ENCODE data around the gene ATP2B1. TPM values are rescaled to one million over a fixed set of nuclear protein-coding genes. Genes with fewer than 3 reads are reported as not detected.
A peak's percentile ranks its signal among the peaks of the same experiment; 100 is the strongest.

The ATP2B1 gene
- total and polyA plus RNA-seq, 2 of the 13 experiments (the other 11 are each of a cell fraction or from before 2014, with no cell fraction given): 12.1 to 60.2 TPM

DNA sequence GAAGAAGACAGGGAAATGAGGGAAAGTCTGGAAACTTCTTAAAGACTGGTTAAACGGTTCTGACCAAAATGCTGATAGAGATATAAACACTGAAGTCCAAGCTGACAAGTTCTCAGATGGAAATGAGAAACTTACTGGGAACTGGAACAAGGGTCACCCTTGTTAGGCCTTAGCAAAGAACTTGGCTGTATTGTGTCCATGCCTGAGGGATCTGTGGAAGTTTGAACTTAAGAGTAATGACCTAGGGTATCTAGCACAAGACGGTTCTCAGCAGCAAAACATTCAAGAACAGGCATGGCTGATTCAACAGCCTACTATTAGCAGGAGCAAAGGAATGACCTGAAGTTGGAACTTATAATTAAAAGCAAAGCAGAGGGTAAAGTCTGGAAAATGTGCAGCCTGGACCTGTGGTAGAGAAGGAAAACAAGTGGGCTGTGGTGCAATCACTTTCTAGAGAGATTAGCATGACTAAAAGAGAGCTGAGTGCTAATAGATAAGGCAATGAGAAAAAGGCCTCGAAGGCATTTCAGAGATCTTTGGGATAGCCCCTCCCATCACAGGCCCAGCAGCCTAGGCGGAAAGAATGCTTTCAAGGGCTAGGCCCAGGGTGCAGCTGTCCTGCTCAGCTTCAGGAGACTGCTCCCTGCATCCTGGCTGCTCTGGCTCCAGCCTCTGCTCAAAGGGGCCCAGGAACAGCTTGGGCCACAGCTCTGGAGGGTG lies 60.3 kb downstream of the ATP2B1 start (continued):
- TF ChIP-seq NCOR1 (IDR thresholded peaks at IDR 0.05; ENCODE audit: borderline replicate concordance, low read length) (no peak), POLR2A (IDR thresholded peaks at IDR 0.05; ENCODE audit: insufficient read depth in 1 of 2, low read depth in 2 of 2, low read length in 2 of 2) (no peak), PPARG (CRISPR knock-in tag; conservative IDR thresholded peaks at IDR 0.05) (no peak), ISL2 (CRISPR knock-in tag; IDR thresholded peaks at IDR 0.05) (0 out of 2 replicates have a peak, but pooled peaks have one; percentile 32), BCL6 (CRISPR knock-in tag; IDR thresholded peaks at IDR 0.05) (peak; percentile 64), NFATC3 (CRISPR knock-in tag; IDR thresholded peaks at IDR 0.05) (no peak), CC2D1A (CRISPR knock-in tag; IDR thresholded peaks at IDR 0.05) (no peak), NFKB2 (CRISPR knock-in tag; IDR thresholded peaks at IDR 0.05; ENCODE audit: borderline replicate concordance) (no peak)
- TF ChIP-seq, protein P1, sequence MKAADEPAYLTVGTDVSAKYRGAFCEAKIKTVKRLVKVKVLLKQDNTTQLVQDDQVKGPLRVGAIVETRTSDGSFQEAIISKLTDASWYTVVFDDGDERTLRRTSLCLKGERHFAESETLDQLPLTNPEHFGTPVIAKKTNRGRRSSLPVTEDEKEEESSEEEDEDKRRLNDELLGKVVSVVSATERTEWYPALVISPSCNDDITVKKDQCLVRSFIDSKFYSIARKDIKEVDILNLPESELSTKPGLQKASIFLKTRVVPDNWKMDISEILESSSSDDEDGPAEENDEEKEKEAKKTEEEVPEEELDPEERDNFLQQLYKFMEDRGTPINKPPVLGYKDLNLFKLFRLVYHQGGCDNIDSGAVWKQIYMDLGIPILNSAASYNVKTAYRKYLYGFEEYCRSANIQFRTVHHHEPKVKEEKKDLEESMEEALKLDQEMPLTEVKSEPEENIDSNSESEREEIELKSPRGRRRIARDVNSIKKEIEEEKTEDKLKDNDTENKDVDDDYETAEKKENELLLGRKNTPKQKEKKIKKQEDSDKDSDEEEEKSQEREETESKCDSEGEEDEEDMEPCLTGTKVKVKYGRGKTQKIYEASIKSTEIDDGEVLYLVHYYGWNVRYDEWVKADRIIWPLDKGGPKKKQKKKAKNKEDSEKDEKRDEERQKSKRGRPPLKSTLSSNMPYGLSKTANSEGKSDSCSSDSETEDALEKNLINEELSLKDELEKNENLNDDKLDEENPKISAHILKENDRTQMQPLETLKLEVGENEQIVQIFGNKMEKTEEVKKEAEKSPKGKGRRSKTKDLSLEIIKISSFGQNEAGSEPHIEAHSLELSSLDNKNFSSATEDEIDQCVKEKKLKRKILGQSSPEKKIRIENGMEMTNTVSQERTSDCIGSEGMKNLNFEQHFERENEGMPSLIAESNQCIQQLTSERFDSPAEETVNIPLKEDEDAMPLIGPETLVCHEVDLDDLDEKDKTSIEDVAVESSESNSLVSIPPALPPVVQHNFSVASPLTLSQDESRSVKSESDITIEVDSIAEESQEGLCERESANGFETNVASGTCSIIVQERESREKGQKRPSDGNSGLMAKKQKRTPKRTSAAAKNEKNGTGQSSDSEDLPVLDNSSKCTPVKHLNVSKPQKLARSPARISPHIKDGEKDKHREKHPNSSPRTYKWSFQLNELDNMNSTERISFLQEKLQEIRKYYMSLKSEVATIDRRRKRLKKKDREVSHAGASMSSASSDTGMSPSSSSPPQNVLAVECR (CRISPR knock-in tag; IDR thresholded peaks at IDR 0.05; ENCODE audit: borderline replicate concordance): peak; percentile 15; the same call in 1 of the 2 replicates
- TF ChIP-seq, protein P2, sequence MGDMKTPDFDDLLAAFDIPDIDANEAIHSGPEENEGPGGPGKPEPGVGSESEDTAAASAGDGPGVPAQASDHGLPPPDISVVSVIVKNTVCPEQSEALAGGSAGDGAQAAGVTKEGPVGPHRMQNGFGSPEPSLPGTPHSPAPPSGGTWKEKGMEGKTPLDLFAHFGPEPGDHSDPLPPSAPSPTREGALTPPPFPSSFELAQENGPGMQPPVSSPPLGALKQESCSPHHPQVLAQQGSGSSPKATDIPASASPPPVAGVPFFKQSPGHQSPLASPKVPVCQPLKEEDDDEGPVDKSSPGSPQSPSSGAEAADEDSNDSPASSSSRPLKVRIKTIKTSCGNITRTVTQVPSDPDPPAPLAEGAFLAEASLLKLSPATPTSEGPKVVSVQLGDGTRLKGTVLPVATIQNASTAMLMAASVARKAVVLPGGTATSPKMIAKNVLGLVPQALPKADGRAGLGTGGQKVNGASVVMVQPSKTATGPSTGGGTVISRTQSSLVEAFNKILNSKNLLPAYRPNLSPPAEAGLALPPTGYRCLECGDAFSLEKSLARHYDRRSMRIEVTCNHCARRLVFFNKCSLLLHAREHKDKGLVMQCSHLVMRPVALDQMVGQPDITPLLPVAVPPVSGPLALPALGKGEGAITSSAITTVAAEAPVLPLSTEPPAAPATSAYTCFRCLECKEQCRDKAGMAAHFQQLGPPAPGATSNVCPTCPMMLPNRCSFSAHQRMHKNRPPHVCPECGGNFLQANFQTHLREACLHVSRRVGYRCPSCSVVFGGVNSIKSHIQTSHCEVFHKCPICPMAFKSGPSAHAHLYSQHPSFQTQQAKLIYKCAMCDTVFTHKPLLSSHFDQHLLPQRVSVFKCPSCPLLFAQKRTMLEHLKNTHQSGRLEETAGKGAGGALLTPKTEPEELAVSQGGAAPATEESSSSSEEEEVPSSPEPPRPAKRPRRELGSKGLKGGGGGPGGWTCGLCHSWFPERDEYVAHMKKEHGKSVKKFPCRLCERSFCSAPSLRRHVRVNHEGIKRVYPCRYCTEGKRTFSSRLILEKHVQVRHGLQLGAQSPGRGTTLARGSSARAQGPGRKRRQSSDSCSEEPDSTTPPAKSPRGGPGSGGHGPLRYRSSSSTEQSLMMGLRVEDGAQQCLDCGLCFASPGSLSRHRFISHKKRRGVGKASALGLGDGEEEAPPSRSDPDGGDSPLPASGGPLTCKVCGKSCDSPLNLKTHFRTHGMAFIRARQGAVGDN (CRISPR knock-in tag; IDR thresholded peaks at IDR 0.05): peak; percentile 59
- TF ChIP-seq, protein P3, sequence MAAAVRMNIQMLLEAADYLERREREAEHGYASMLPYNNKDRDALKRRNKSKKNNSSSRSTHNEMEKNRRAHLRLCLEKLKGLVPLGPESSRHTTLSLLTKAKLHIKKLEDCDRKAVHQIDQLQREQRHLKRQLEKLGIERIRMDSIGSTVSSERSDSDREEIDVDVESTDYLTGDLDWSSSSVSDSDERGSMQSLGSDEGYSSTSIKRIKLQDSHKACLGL (CRISPR knock-in tag; IDR thresholded peaks at IDR 0.05): no peak
- TF ChIP-seq, protein P4, sequence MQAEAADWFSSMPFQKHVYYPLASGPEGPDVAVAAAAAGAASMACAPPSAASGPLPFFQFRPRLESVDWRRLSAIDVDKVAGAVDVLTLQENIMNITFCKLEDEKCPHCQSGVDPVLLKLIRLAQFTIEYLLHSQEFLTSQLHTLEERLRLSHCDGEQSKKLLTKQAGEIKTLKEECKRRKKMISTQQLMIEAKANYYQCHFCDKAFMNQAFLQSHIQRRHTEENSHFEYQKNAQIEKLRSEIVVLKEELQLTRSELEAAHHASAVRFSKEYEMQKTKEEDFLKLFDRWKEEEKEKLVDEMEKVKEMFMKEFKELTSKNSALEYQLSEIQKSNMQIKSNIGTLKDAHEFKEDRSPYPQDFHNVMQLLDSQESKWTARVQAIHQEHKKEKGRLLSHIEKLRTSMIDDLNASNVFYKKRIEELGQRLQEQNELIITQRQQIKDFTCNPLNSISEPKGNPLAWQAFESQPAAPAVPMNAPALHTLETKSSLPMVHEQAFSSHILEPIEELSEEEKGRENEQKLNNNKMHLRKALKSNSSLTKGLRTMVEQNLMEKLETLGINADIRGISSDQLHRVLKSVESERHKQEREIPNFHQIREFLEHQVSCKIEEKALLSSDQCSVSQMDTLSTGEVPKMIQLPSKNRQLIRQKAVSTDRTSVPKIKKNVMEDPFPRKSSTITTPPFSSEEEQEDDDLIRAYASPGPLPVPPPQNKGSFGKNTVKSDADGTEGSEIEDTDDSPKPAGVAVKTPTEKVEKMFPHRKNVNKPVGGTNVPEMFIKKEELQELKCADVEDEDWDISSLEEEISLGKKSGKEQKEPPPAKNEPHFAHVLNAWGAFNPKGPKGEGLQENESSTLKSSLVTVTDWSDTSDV (CRISPR knock-in tag; IDR thresholded peaks at IDR 0.05): no peak
- TF ChIP-seq, protein P5, sequence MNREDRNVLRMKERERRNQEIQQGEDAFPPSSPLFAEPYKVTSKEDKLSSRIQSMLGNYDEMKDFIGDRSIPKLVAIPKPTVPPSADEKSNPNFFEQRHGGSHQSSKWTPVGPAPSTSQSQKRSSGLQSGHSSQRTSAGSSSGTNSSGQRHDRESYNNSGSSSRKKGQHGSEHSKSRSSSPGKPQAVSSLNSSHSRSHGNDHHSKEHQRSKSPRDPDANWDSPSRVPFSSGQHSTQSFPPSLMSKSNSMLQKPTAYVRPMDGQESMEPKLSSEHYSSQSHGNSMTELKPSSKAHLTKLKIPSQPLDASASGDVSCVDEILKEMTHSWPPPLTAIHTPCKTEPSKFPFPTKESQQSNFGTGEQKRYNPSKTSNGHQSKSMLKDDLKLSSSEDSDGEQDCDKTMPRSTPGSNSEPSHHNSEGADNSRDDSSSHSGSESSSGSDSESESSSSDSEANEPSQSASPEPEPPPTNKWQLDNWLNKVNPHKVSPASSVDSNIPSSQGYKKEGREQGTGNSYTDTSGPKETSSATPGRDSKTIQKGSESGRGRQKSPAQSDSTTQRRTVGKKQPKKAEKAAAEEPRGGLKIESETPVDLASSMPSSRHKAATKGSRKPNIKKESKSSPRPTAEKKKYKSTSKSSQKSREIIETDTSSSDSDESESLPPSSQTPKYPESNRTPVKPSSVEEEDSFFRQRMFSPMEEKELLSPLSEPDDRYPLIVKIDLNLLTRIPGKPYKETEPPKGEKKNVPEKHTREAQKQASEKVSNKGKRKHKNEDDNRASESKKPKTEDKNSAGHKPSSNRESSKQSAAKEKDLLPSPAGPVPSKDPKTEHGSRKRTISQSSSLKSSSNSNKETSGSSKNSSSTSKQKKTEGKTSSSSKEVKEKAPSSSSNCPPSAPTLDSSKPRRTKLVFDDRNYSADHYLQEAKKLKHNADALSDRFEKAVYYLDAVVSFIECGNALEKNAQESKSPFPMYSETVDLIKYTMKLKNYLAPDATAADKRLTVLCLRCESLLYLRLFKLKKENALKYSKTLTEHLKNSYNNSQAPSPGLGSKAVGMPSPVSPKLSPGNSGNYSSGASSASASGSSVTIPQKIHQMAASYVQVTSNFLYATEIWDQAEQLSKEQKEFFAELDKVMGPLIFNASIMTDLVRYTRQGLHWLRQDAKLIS (CRISPR knock-in tag; IDR thresholded peaks at IDR 0.05): no peak
